ENCODE results near the gene KLK11.

KLK11 gene

DNA sequence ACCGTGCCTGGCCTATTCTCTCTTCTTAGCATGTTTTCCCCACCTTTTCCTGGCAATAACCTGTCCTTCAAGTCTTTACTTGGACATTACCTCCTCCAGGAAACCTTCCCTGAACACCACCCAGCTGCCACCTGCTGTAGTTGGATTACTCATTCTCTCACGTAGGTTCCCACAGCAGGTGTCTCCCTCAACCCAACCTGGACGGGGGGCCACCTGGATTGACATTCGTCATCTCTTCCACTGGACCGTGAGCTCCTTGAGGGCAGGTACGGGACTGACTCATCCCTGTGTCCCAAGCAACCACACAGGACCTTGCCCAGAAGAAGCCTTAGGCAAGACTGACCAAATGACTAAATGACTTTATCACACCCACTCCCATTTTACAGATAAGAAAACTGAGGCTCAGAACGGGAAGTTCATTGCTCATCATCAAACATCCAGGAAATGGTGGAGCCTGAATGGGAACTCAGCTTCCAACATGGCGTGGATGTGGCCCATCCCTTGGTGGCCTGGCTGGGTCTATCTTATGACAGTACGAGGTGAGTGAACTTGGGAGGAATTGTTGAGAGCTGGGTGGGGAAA lies 53.5 kb downstream of the KLK11 start:
- no peak overlapping the region for H3K27ac Mint-ChIP-seq
- H3K4me1 Mint-ChIP-seq: no peaks in the 10 kb centered on the region
- no peaks in the 10 kb centered on the region for H3K36me3 Mint-ChIP-seq
- no peaks in the 10 kb centered on the region for H3K9me3 Mint-ChIP-seq
- H3K4me3 Mint-ChIP-seq: no peak overlapping the region
- H3K27me3 Mint-ChIP-seq: peaks cover 45% of the 10 kb centered on the region

All from activated naive CD4-positive, alpha-beta T cell treated with anti-CD3 and anti-CD28 coated beads, Interleukin-2, amount 50 U/mL, for 24 hours (primary cell).